ENCODE data around the gene SYN1. TPM values are rescaled to one million over a fixed set of nuclear protein-coding genes. Genes with fewer than 3 reads are reported as not detected.
A peak's percentile ranks its signal among the peaks of the same experiment; 100 is the strongest.

Gene SYN1
- total and polyA plus RNA-seq, 5 donors: 8.6 to 21.9 (median 17.4) TPM

DNA sequence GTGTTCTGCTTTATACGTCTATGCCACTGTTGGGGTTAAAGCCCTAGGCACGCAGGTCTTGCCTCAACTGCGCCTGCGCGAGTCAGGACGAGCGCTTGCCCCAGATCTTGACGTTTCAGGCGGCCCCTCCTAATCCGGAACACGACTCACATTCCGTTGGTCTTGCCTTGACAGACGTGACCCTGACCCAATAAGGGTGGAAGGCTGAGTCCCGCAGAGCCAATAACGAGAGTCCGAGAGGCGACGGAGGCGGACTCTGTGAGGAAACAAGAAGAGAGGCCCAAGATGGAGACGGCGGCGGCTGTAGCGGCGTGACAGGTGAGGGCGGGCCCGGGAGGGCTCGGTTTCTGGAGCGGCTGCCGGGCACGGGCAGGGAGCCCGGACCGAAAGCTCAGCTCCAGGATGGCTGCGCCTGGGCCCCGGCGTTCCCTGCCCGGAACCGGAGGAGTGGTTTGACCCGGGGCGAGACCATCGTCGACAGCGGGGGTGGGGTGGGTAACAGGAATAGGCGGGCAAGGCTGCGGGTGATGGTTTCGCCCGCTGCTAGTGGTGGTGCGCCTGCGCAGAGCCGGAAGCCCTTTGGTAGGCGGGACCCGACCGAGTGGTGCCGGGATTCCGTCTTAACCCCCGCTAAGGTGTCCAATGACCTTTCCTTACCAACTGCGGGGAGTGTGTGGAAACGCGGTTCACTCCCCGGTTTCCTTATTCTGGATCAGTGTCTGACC, 58.6 kb downstream of the SYN1 start, which contains the start of gene ARAF:
Gene ARAF (plus strand): TSS at position 272 of the 725 bp plus-strand sequence. CDS start 1,763 bp downstream, outside the sequence.
- under 1% methylated on average over 59 of the region's 59 CpGs for WGBS
- no peaks in the 10 kb centered on the region for H3K9me3 ChIP-seq (ENCODE audit: control insufficient read depth, low read length)
- H3K27me3 ChIP-seq (ENCODE audit: control insufficient read depth, insufficient read depth): no peaks in the 10 kb centered on the region
- ATAC-seq: peak; percentile 96 to 97
- intact Hi-C loops (cut with DNase I): loop anchor here in 1 of 4 donors (5.0 kb wide), 1 partner anchor 86 kb away; no protein-coding TSS in a partner anchor
- peak within 1 kb of the TSS; percentile 98 for H3K27ac ChIP-seq (ENCODE audit: low read length)
- H3K4me1 ChIP-seq (ENCODE audit: control insufficient read depth, insufficient read depth, low read length): peaks cover 3% of the 10 kb centered on the region
- peak within 1 kb of the TSS; percentile 87 for H3K4me3 ChIP-seq (ENCODE audit: low read length)
- DNase-seq: peak; percentile 97

GRCh38 chrX:47560179-47560933, 59.3 kb downstream of the SYN1 start:
- WGBS: 14% methylated on average over 15 of the region's 15 CpGs
- Histone ChIP-seq H3K27me3 (ENCODE audit: control insufficient read depth, insufficient read depth) (no peaks in the 10 kb centered on the region), H3K9me3 (ENCODE audit: control insufficient read depth, low read length) (no peaks in the 10 kb centered on the region), H3K27ac (ENCODE audit: low read length) (peak overlapping the region; percentile 79), H3K4me3 (ENCODE audit: low read length) (peak overlapping the region; percentile 37), H3K4me1 (ENCODE audit: control insufficient read depth, insufficient read depth, low read length) (peaks cover 3% of the 10 kb centered on the region)
- no peak for DNase-seq
- ATAC-seq: no peak
- intact Hi-C loops (cut with DNase I): loop anchor here in 1 of 4 donors (5.0 kb wide), 1 partner anchor 87 kb away; no protein-coding TSS in a partner anchor

DNA sequence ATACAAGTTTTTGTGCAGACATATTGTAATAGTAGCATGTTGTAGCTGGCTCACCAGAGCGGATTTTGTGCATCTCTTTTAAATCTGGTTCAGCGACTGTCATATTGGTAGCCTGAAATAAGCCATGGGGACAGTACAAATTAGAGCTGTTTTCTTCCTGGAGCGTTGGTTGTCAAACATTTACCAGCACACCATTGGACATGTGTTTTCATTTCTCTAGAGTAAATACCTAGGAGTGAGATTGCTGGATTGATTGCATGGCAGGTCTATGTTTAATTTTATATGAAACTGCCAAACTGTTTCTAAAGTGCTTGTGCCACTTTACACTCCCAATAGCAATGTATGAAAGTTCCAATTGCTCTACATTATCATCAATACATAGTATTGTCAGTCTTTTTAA, 61.2 kb downstream of the SYN1 start:
- intact Hi-C loops (cut with DNase I): no loop called here
- 93% methylated on average over 3 of the region's 3 CpGs for WGBS

GRCh38 chrX:47556045-47556623, 63.5 kb downstream of the SYN1 start:
- peak; percentile 96 to 97 for ATAC-seq
- no peaks in the 10 kb centered on the region for H3K4me1 ChIP-seq (ENCODE audit: control insufficient read depth, insufficient read depth, low read length)
- under 1% methylated on average over 20 of the region's 20 CpGs for WGBS

More for the DNA sequence above, 61.2 kb downstream of the SYN1 start:
- Histone ChIP-seq H3K27ac (ENCODE audit: low read length) (no peak overlapping the region), H3K9me3 (ENCODE audit: control insufficient read depth, low read length) (no peaks in the 10 kb centered on the region), H3K4me3 (ENCODE audit: low read length) (no peak overlapping the region), H3K27me3 (ENCODE audit: control insufficient read depth, insufficient read depth) (no peaks in the 10 kb centered on the region), H3K4me1 (ENCODE audit: control insufficient read depth, insufficient read depth, low read length) (peaks cover 3% of the 10 kb centered on the region)
- ATAC-seq (no peak), DNase-seq (no peak)

GRCh38 chrX:47543496-47543895, 76.2 kb downstream of the SYN1 start:
- intact Hi-C loops (cut with DNase I): no loop called here
- DNase-seq (no peak), ATAC-seq (no peak)
- Histone ChIP-seq H3K27ac (ENCODE audit: low read length) (no peak overlapping the region), H3K4me1 (ENCODE audit: control insufficient read depth, insufficient read depth, low read length) (no peaks in the 10 kb centered on the region), H3K9me3 (ENCODE audit: control insufficient read depth, low read length) (no peaks in the 10 kb centered on the region), H3K4me3 (ENCODE audit: low read length) (no peak overlapping the region), H3K27me3 (ENCODE audit: control insufficient read depth, insufficient read depth) (no peaks in the 10 kb centered on the region)
- WGBS: 94% methylated on average over 5 of the region's 5 CpGs

More at GRCh38 chrX:47556045-47556623, 63.5 kb downstream of the SYN1 start:
- Histone ChIP-seq H3K9me3 (ENCODE audit: control insufficient read depth, low read length) (no peaks in the 10 kb centered on the region), H3K4me3 (ENCODE audit: low read length) (peak overlapping the region; percentile 58), H3K27me3 (ENCODE audit: control insufficient read depth, insufficient read depth) (no peaks in the 10 kb centered on the region), H3K27ac (ENCODE audit: low read length) (peak overlapping the region; percentile 96)
- intact Hi-C loops (cut with DNase I): no loop called here
- peak; percentile 90 to 95 (median 93) for DNase-seq

GRCh38 chrX:47540754-47541538, 78.7 kb downstream of the SYN1 start:
- intact Hi-C loops (cut with DNase I): no loop called here
- H3K27ac ChIP-seq (ENCODE audit: low read length): peak overlapping the region; percentile 70
- peak; percentile 69 to 85 (median 77) for DNase-seq
- 18% methylated on average over 15 of the region's 15 CpGs for WGBS
- peak; percentile 99 to 100 for ATAC-seq
- H3K27me3 ChIP-seq (ENCODE audit: control insufficient read depth, insufficient read depth): no peaks in the 10 kb centered on the region
- no peaks in the 10 kb centered on the region for H3K9me3 ChIP-seq (ENCODE audit: control insufficient read depth, low read length)
- no peak overlapping the region for H3K4me3 ChIP-seq (ENCODE audit: low read length)
- no peaks in the 10 kb centered on the region for H3K4me1 ChIP-seq (ENCODE audit: control insufficient read depth, insufficient read depth, low read length)

DNA sequence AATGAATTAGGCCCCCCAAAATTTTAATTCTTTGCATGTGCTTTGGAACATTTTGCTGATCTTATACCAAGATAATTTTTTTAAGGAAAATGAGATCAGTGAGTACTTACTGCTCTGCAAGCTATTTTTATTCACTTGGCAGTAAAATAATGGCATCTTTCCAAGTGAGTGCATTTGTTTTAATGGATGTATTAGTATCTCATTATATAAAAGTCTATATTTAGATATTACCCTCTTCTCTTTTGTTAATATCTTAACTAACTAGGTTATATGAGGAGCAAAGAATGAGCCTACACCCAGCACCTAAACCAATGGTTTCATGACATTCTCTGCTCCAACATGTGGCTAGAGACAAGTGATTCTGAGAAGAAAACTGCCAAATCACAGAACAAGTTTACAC, 79.8 kb downstream of the SYN1 start:
- Histone ChIP-seq H3K27ac (ENCODE audit: low read length) (peak overlapping the region; percentile 68), H3K27me3 (ENCODE audit: control insufficient read depth, insufficient read depth) (no peaks in the 10 kb centered on the region), H3K9me3 (ENCODE audit: control insufficient read depth, low read length) (no peaks in the 10 kb centered on the region), H3K4me3 (ENCODE audit: low read length) (no peak overlapping the region), H3K4me1 (ENCODE audit: control insufficient read depth, insufficient read depth, low read length) (no peaks in the 10 kb centered on the region)
- intact Hi-C loops (cut with DNase I): no loop called here
- DNase-seq: no peak
- ATAC-seq: no peak

DNA sequence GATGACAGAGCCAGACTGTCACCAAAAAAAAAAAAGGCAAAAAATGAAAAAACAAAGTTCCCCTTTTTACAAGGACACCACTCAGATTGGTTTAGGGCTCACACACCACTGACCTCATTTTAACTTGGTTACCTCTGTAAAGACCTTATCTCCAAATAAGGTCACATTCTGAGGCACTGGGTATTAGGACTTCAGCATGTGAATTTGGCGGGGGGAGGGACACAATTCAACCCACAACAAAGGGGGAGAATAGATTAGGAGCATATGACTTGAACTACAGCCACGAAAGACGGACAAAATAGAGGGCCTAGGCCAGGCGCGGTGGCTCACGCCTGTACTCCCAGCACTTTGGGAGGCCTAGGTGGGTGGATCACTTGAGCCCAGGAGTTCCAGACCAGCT, 89.6 kb downstream of the SYN1 start:
- Histone ChIP-seq H3K4me1 (ENCODE audit: control insufficient read depth, insufficient read depth, low read length) (no peaks in the 10 kb centered on the region), H3K27ac (ENCODE audit: low read length) (no peak overlapping the region), H3K27me3 (ENCODE audit: control insufficient read depth, insufficient read depth) (no peaks in the 10 kb centered on the region), H3K9me3 (ENCODE audit: control insufficient read depth, low read length) (no peaks in the 10 kb centered on the region), H3K4me3 (ENCODE audit: low read length) (no peak overlapping the region)
- ATAC-seq (no peak), DNase-seq (no peak)
- intact Hi-C loops (cut with DNase I): no loop called here
- 96% methylated on average over 6 of the region's 6 CpGs for WGBS

DNA sequence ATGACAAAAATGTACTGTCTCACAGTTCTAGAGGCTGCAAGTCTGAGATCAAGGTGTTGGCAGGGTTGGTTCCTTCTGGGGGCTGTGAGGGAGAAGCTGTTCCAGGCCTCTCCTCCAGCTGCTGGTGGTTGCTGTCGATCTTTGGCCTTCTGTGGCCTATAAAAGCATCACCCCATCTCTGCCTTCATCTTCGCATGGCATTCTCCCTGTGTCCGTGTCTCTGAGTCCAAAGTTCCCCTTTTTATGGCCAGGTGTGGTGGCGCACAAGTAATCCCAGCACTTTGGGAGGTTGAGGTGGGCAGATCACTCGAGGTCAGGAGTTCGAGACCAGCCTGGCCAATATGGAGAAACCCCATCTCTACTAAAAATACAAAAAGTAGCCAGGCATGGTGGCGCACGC, 90.1 kb downstream of the SYN1 start:
- H3K4me1 ChIP-seq (ENCODE audit: control insufficient read depth, insufficient read depth, low read length): no peaks in the 10 kb centered on the region
- intact Hi-C loops (cut with DNase I): no loop called here
- no peak overlapping the region for H3K27ac ChIP-seq (ENCODE audit: low read length)
- no peak for ATAC-seq
- DNase-seq: no peak
- WGBS: 93% methylated on average over 8 of the region's 8 CpGs
- H3K4me3 ChIP-seq (ENCODE audit: low read length): no peak overlapping the region
- no peaks in the 10 kb centered on the region for H3K27me3 ChIP-seq (ENCODE audit: control insufficient read depth, insufficient read depth)
- no peaks in the 10 kb centered on the region for H3K9me3 ChIP-seq (ENCODE audit: control insufficient read depth, low read length)

DNA sequence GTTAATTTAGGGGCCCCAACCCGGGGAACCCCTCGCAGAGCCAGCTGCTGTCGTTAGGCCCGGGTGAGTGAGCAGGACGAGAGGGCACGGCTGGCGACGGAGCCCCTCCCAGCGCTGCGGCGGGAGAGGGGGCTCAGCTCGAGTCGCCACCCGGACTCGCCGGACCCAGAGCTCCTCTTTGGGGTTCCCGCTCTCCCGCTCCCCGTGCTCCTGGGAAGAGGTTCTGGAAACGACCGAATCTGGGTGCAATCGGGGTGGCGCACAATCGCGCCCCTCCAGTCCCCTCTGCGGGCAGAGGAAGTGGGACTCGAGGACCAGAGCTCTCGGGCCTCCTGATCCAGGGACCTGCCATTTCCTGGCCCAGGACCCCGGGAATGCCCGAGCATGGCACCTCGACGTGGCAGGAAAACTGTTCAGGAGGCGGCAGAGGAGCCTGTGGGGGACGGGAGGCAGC, 95.9 kb downstream of the SYN1 start:
- intact Hi-C loops (cut with DNase I): loop anchor here in 1 of 4 donors (5.0 kb wide), 1 partner anchor 331 kb away; the partner anchor contains the start of gene UBA1
- 2% methylated on average over 34 of the region's 34 CpGs for WGBS
- no peak overlapping the region for H3K27ac ChIP-seq (ENCODE audit: low read length)
- DNase-seq (no peak), ATAC-seq (peak in 1 of 2 donors; percentile 56)
- no peaks in the 10 kb centered on the region for H3K9me3 ChIP-seq (ENCODE audit: control insufficient read depth, low read length)
- H3K27me3 ChIP-seq (ENCODE audit: control insufficient read depth, insufficient read depth): no peaks in the 10 kb centered on the region
- peak overlapping the region; percentile 55 for H3K4me3 ChIP-seq (ENCODE audit: low read length)
- no peaks in the 10 kb centered on the region for H3K4me1 ChIP-seq (ENCODE audit: control insufficient read depth, insufficient read depth, low read length)
